Neural cell (in vitro differentiated cells): ENCODE measurements around the gene DDX24. TPM values are rescaled to one million over a fixed set of nuclear protein-coding genes. Genes with fewer than 3 reads are reported as not detected.

ENCODE experiments used
- H2AFZ ChIP-seq: fragments of 200-600, 300-800 bp; sonication (generic), shearing (Covaris generic); 2 replicates; pipeline ENCODE4 v1.6.0; 2014; ENCODE audit warnings: low read depth, mild to moderate bottlenecking, antibody characterized with exemption, low read length, moderate library complexity
- H3F3A ChIP-seq: fragments of 200-600 bp; shearing (Covaris generic); 2 replicates; pipeline ENCODE4 v1.6.1; 2016; ENCODE audit warnings: mild to moderate bottlenecking, moderate library complexity, mixed read lengths, antibody characterized with exemption, low read length; ENCODE audit not compliant: insufficient read depth, poor library complexity, severe bottlenecking
- H3K27ac ChIP-seq: fragments of 200-600, 300-800 bp; sonication (generic), shearing (Covaris generic); 2 replicates; pipeline ENCODE4 v1.5.1; 2014; ENCODE audit warnings: mild to moderate bottlenecking, low read length, moderate library complexity
- H3K27me3 ChIP-seq: fragments of 300-800, 200-600 bp; sonication (generic), shearing (Covaris generic); 2 replicates; pipeline ENCODE4 v1.6.0; 2014; ENCODE audit warnings: mild to moderate bottlenecking, low read depth, low read length, moderate library complexity; ENCODE audit not compliant: insufficient read depth
- H3K36me3 ChIP-seq: fragments of 300-800, 200-600 bp; sonication (generic), shearing (Covaris generic); 2 replicates; pipeline ENCODE4 v1.5.1; 2014; ENCODE audit warnings: mild to moderate bottlenecking, antibody characterized with exemption, low read length, moderate library complexity; ENCODE audit not compliant: insufficient read depth
- H3K4me2 ChIP-seq: fragments of 300-800, 200-600 bp; sonication (generic), shearing (Covaris generic); 2 replicates; pipeline ENCODE4 v1.6.0; 2014; ENCODE audit warnings: mild to moderate bottlenecking, low read length
- H3K4me3 ChIP-seq: fragments of 300-800, 200-600 bp; sonication (generic), shearing (Covaris generic); 2 replicates; pipeline ENCODE4 v1.5.1; 2014; ENCODE audit warnings: mild to moderate bottlenecking, low read length, moderate library complexity
- H3K79me2 ChIP-seq: fragments of 200-600 bp; shearing (Covaris generic); replicated peaks from 2 replicates; pipeline ENCODE4 v1.6.0; 2014; ENCODE audit warnings: mild to moderate bottlenecking, low read length, moderate library complexity; ENCODE audit not compliant: insufficient read depth
- H3K9ac ChIP-seq: fragments of 300-800, 200-600 bp; sonication (generic), shearing (Covaris generic); 2 replicates; pipeline ENCODE4 v1.6.1; 2016; ENCODE audit warnings: mild to moderate bottlenecking, low read length, mixed read lengths
- H3K9me2 ChIP-seq: fragments of 200-600 bp; shearing (Covaris generic); 2 replicates; pipeline ENCODE4 v1.6.1; 2016; ENCODE audit warnings: mild to moderate bottlenecking, low read length, mixed read lengths; ENCODE audit not compliant: insufficient read depth
- H3K9me3 ChIP-seq: fragments of 200-600, 300-800 bp; sonication (generic), shearing (Covaris generic); 2 replicates; pipeline ENCODE4 v1.6.1; 2016; ENCODE audit warnings: mild to moderate bottlenecking, mixed run types, low read length, moderate library complexity, mixed read lengths
- H4K20me1 ChIP-seq: fragments of 200-600 bp; shearing (Covaris generic); 2 replicates; pipeline ENCODE4 v1.6.1; 2016; ENCODE audit warnings: mild to moderate bottlenecking, mixed run types; ENCODE audit not compliant: insufficient read depth
- EP300 ChIP-seq: fragments of 450-650 bp; conservative IDR thresholded peaks from 2 replicates; pipeline ENCODE4 v1.6.1; 2014; ENCODE audit warnings: antibody characterized with exemption, mild to moderate bottlenecking, moderate library complexity; ENCODE audit not compliant: poor library complexity, severe bottlenecking
- EZH2 ChIP-seq: fragments of 200-600, 300-800 bp; shearing (Covaris generic), sonication (generic); IDR thresholded peaks from 2 replicates; pipeline ENCODE4 v1.6.1; 2014; ENCODE audit warnings: antibody characterized with exemption, low read length, borderline replicate concordance, mild to moderate bottlenecking; ENCODE audit not compliant: insufficient read depth, poor library complexity, severe bottlenecking
- MXI1 ChIP-seq: fragments of 450-650 bp; conservative IDR thresholded peaks from 2 replicates; pipeline ENCODE4 v1.6.1; 2014; ENCODE audit warnings: antibody characterized with exemption, mild to moderate bottlenecking; ENCODE audit not compliant: poor library complexity, severe bottlenecking
- POLR2AphosphoS5 ChIP-seq: IDR thresholded peaks from 2 replicates; pipeline ENCODE4 v1.6.1; 2012
- RAD21 ChIP-seq: fragments of 450-650 bp; conservative IDR thresholded peaks from 2 replicates; pipeline ENCODE4 v1.6.1; 2014; ENCODE audit warnings: antibody characterized with exemption, mild to moderate bottlenecking, moderate library complexity
- SMC3 ChIP-seq: fragments of 450-650 bp; conservative IDR thresholded peaks from 2 replicates; pipeline ENCODE4 v1.6.1; 2014; ENCODE audit warnings: antibody characterized with exemption, mild to moderate bottlenecking, moderate library complexity; ENCODE audit not compliant: poor library complexity
- TAF1 ChIP-seq: IDR thresholded peaks from 2 replicates; pipeline ENCODE4 v1.6.1; 2012; ENCODE audit warnings: low read depth
- polyA plus RNA-seq: library from polyadenylated mRNA; depleted of rRNA; stranded (reverse); fragments of >200 nt; gene quantifications from 2 replicates; pipeline ENCODE4 v1.2.3, GENCODE V29; 2014
- TF ChIP-seq, protein P1 (sequence below): IDR thresholded peaks from 2 replicates; pipeline ENCODE4 v1.6.1; 2012; ENCODE audit warnings: borderline replicate concordance
- TF ChIP-seq, protein P2 (sequence below): fragments of 450-650 bp; IDR thresholded peaks from 2 replicates; pipeline ENCODE4 v1.5.1; 2014; ENCODE audit warnings: antibody characterized with exemption, mild to moderate bottlenecking, moderate library complexity; ENCODE audit not compliant: poor library complexity, severe bottlenecking

DDX24 gene
- polyA plus RNA-seq, 1 donor from 2014 or later: 177 TPM

DNA sequence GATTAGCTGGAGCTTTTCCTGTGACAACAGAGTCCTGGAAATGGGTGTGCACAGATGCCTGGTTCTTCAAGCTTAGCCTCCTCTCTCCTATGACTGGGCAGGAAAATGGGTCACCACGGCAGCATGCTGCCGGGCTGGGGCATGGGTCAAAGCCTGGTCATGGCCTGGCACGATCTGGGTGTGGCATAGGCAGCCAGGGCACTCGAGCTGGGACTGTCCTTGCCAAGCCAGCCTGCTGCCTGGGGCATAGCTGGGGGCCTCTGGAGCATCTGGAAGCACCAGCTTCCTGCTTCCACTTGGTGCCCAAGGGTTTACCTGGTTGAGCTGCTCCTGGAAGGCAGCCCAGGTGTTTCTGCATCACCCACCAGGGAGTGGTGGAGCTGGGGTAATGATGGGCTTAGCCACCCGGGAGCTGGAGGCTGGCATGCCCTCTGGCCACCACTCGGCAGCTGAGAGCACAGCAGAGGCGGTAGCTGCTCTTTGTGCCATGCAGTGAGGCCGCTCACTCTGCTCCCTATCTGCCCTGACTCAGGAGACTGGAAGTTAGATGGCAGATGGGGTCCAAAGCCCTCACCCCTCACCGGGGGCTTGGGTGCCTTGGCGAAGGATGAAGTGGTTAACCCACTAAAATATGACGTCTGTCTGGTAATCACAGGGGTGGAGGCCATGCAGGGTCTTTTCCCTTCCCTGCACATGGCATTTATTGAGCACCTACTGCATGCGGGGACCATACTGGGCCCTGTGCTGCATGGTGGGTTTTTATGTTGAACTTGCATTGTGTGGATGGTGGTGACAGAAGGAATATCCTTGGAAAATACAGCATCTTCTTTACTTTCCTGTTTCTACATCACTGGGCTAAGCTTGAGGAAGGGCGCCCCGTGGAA, 53.2 kb downstream of the DDX24 start:
- no peaks in the 10 kb centered on the region for H4K20me1 ChIP-seq
- H3K4me2 ChIP-seq: no peak overlapping the region
- H3K9me2 ChIP-seq: no peaks in the 10 kb centered on the region
- no peaks in the 10 kb centered on the region for H3K9me3 ChIP-seq
- H3K9ac ChIP-seq: no peak overlapping the region
- TF ChIP-seq EZH2: no peak
- H3K4me3 ChIP-seq: no peak overlapping the region
- no peaks in the 10 kb centered on the region for H3F3A ChIP-seq
- no peaks in the 10 kb centered on the region for H3K79me2 ChIP-seq
- H3K27ac ChIP-seq: no peak overlapping the region
- H3K36me3 ChIP-seq: no peaks in the 10 kb centered on the region
- H3K27me3 ChIP-seq: no peaks in the 10 kb centered on the region
- H2AFZ ChIP-seq: no peak overlapping the region

DNA sequence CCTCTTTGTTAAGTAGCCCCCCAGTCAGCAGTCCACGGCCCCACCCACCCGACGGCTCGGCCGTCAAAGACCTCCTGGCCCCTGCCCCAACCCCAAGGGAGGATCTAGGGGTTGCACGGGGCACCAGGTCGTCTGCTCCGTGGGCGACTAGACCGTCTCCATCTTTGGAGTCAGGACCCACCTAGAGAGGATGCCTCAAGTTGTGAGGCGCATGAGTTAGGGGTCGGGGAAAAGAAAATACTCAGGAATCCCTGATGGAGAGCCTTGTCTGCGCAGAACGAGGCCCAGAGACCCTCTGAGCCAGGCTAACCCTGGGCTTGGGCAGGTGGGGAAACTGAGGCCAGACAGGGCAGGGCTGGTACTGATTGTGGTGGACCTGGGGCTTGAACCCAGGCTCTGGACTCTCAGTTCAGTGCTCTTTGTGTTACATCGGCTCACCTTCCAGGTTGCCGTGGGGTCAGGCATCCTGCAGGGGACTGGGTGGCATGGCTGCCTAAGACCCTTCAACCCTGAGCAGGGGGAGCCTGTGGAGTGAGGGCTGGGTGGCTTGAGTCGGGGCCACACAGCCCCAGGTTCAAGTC, 54.0 kb downstream of the DDX24 start:
- TF ChIP-seq MXI1: no peak
- Histone ChIP-seq H2AFZ (no peak overlapping the region), H3K36me3 (no peaks in the 10 kb centered on the region)

DNA sequence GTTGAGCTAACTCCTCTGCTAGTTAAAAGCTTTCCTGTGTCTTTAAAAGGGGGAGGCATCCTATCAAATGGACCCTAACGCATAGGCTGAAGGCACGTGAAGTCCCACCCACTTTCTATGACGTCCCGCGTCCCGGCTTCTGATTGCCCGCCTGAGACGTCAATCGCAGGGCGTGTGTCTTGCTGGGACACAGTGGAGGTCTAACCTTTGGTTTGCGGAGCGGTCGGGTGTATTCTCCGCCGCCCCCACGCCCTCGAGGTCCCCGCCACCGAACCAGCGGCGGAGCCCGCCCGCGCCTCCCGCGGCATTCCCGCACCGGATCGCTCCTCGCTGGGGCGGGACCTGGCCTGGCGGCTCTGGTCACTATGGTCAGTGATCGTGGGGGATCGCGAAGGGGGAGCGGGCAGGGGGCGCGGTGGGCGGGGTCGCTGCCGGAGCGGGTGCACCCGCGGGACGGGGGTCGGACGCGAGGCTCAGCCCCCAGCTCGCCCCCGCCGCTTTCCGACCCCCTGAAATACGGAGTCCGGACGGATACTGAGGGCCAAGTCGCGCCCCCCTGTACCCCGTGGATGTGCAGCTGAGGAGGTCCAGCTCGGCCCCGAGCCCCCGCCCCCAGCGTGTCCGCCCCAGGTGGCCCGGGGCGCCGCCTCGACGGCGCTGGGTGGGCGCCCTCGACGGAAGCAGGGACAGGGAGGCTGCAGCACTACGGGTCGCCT, 54.7 kb downstream of the DDX24 start, which contains the start of gene OTUB2:
OTUB2 (plus strand) TSS at position 168 of the 716 bp plus-strand sequence; CDS start at position 366, 198 bp downstream.
- Histone ChIP-seq H3K4me3 (peak within 1 kb of the TSS; percentile 80), H3K36me3 (no peaks in the 10 kb centered on the region), H3F3A (no peaks in the 10 kb centered on the region), H3K4me2 (no peak within 1 kb of the TSS), H3K9me2 (no peaks in the 10 kb centered on the region), H3K9me3 (no peaks in the 10 kb centered on the region), H3K9ac (peak within 1 kb of the TSS; percentile 74), H3K27ac (no peak within 1 kb of the TSS), H3K79me2 (no peaks in the 10 kb centered on the region), H3K27me3 (no peaks in the 10 kb centered on the region), H2AFZ (peak within 1 kb of the TSS; percentile 63), H4K20me1 (no peaks in the 10 kb centered on the region)
- TF ChIP-seq EP300 (no peak), TAF1 (no peak), SMC3 (no peak), MXI1 (no peak), RAD21 (no peak), EZH2 (no peak), POLR2AphosphoS5 (peak; percentile 58)
- TF ChIP-seq, protein P1, sequence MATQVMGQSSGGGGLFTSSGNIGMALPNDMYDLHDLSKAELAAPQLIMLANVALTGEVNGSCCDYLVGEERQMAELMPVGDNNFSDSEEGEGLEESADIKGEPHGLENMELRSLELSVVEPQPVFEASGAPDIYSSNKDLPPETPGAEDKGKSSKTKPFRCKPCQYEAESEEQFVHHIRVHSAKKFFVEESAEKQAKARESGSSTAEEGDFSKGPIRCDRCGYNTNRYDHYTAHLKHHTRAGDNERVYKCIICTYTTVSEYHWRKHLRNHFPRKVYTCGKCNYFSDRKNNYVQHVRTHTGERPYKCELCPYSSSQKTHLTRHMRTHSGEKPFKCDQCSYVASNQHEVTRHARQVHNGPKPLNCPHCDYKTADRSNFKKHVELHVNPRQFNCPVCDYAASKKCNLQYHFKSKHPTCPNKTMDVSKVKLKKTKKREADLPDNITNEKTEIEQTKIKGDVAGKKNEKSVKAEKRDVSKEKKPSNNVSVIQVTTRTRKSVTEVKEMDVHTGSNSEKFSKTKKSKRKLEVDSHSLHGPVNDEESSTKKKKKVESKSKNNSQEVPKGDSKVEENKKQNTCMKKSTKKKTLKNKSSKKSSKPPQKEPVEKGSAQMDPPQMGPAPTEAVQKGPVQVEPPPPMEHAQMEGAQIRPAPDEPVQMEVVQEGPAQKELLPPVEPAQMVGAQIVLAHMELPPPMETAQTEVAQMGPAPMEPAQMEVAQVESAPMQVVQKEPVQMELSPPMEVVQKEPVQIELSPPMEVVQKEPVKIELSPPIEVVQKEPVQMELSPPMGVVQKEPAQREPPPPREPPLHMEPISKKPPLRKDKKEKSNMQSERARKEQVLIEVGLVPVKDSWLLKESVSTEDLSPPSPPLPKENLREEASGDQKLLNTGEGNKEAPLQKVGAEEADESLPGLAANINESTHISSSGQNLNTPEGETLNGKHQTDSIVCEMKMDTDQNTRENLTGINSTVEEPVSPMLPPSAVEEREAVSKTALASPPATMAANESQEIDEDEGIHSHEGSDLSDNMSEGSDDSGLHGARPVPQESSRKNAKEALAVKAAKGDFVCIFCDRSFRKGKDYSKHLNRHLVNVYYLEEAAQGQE: peak; percentile 35
- TF ChIP-seq, protein P2, sequence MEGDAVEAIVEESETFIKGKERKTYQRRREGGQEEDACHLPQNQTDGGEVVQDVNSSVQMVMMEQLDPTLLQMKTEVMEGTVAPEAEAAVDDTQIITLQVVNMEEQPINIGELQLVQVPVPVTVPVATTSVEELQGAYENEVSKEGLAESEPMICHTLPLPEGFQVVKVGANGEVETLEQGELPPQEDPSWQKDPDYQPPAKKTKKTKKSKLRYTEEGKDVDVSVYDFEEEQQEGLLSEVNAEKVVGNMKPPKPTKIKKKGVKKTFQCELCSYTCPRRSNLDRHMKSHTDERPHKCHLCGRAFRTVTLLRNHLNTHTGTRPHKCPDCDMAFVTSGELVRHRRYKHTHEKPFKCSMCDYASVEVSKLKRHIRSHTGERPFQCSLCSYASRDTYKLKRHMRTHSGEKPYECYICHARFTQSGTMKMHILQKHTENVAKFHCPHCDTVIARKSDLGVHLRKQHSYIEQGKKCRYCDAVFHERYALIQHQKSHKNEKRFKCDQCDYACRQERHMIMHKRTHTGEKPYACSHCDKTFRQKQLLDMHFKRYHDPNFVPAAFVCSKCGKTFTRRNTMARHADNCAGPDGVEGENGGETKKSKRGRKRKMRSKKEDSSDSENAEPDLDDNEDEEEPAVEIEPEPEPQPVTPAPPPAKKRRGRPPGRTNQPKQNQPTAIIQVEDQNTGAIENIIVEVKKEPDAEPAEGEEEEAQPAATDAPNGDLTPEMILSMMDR: no peak

More for the DNA sequence above, 54.0 kb downstream of the DDX24 start:
- Histone ChIP-seq H3K9me3 (no peaks in the 10 kb centered on the region), H4K20me1 (no peaks in the 10 kb centered on the region), H3F3A (no peaks in the 10 kb centered on the region), H3K4me2 (no peak overlapping the region), H3K9me2 (no peaks in the 10 kb centered on the region), H3K9ac (peak overlapping the region; percentile 74), H3K4me3 (peak overlapping the region; percentile 80), H3K27ac (no peak overlapping the region), H3K79me2 (no peaks in the 10 kb centered on the region), H3K27me3 (no peaks in the 10 kb centered on the region)
